ENCODE data around the gene GPC5.

The GPC5 gene

GRCh38 chr13:92807353-92807752, 1408.9 kb downstream of the GPC5 start:
- Histone ChIP-seq H2AK5ac (ENCODE audit: low read length) (no peak overlapping the region), H4K8ac (ENCODE audit: low read depth, low read length) (no peak overlapping the region), H3K79me2 (ENCODE audit: control insufficient read depth, insufficient read depth, low read length, poor library complexity) (no peaks in the 10 kb centered on the region), H3K27ac (ENCODE audit: low read depth, low read length) (no peak overlapping the region), H4K12ac (ENCODE audit: low read depth, low read length) (no peak overlapping the region), H3K4me3 (ENCODE audit: low read depth, low read length) (no peak overlapping the region), H3K79me1 (ENCODE audit: low read length) (no peaks in the 10 kb centered on the region), H3K4me1 (ENCODE audit: control insufficient read depth in 1 of 2, insufficient read depth in 2 of 2, low read length in 2 of 2) (no peaks in the 10 kb centered on the region), H3K9ac (ENCODE audit: low read length) (no peak overlapping the region), H3K4ac (ENCODE audit: low read depth, low read length) (no peak overlapping the region), H3K9me3 (ENCODE audit: insufficient read depth, low read depth, low read length) (no peaks in the 10 kb centered on the region), H4K91ac (ENCODE audit: low read depth, low read length) (no peak overlapping the region), H2AFZ (ENCODE audit: insufficient read depth, low read length, poor library complexity) (no peak overlapping the region), H3K23ac (ENCODE audit: low read length) (no peak overlapping the region), H3K14ac (ENCODE audit: low read length) (no peak overlapping the region), H3K36me3 (ENCODE audit: control insufficient read depth in 1 of 2, insufficient read depth in 2 of 2, low read length in 2 of 2) (no peaks in the 10 kb centered on the region), H3K4me2 (ENCODE audit: low read length) (no peak overlapping the region), H2BK12ac (ENCODE audit: low read length) (no peak overlapping the region), H3K27me3 (ENCODE audit: insufficient read depth, low read length) (no peaks in the 10 kb centered on the region), H2BK120ac (ENCODE audit: insufficient read depth, low read length, poor library complexity) (no peak overlapping the region), H3K18ac (ENCODE audit: low read length) (no peak overlapping the region), H2BK5ac (ENCODE audit: low read depth, low read length, poor library complexity) (no peak overlapping the region)
- no peak for DNase-seq
- no CpG with 5 or more reads among the region's 3 CpGs for WGBS (ENCODE audit: extremely low coverage, insufficient coverage, insufficient read length)

GRCh38 chr13:92807966-92808365, 1409.5 kb downstream of the GPC5 start:
- no peak overlapping the region for H3K27ac ChIP-seq (ENCODE audit: low read depth, low read length)
- no peak overlapping the region for H4K12ac ChIP-seq (ENCODE audit: low read depth, low read length)
- no peaks in the 10 kb centered on the region for H3K79me1 ChIP-seq (ENCODE audit: low read length)
- H3K4me1 ChIP-seq (ENCODE audit: control insufficient read depth in 1 of 2, insufficient read depth in 2 of 2, low read length in 2 of 2), result no peaks in the 10 kb centered on the region
- H3K36me3 ChIP-seq (ENCODE audit: control insufficient read depth in 1 of 2, insufficient read depth in 2 of 2, low read length in 2 of 2), result no peaks in the 10 kb centered on the region
- WGBS (ENCODE audit: extremely low coverage, insufficient coverage, insufficient read length), result no CpG with 5 or more reads among the region's 2 CpGs
- no peak for DNase-seq
- no peak overlapping the region for H3K4me2 ChIP-seq (ENCODE audit: low read length)
- no peak overlapping the region for H2BK5ac ChIP-seq (ENCODE audit: low read depth, low read length, poor library complexity)
- H3K4me3 ChIP-seq (ENCODE audit: low read depth, low read length), result no peak overlapping the region
- H3K79me2 ChIP-seq (ENCODE audit: control insufficient read depth, insufficient read depth, low read length, poor library complexity), result no peaks in the 10 kb centered on the region
- no peaks in the 10 kb centered on the region for H3K9me3 ChIP-seq (ENCODE audit: insufficient read depth, low read depth, low read length)
- H4K8ac ChIP-seq (ENCODE audit: low read depth, low read length), result no peak overlapping the region
- H2AK5ac ChIP-seq (ENCODE audit: low read length), result no peak overlapping the region
- no peak overlapping the region for H3K14ac ChIP-seq (ENCODE audit: low read length)
- H2AFZ ChIP-seq (ENCODE audit: insufficient read depth, low read length, poor library complexity), result no peak overlapping the region
- H3K18ac ChIP-seq (ENCODE audit: low read length), result no peak overlapping the region
- no peak overlapping the region for H4K91ac ChIP-seq (ENCODE audit: low read depth, low read length)
- H3K9ac ChIP-seq (ENCODE audit: low read length), result no peak overlapping the region
- no peak overlapping the region for H3K23ac ChIP-seq (ENCODE audit: low read length)
- no peak overlapping the region for H3K4ac ChIP-seq (ENCODE audit: low read depth, low read length)
- no peaks in the 10 kb centered on the region for H3K27me3 ChIP-seq (ENCODE audit: insufficient read depth, low read length)
- no peak overlapping the region for H2BK120ac ChIP-seq (ENCODE audit: insufficient read depth, low read length, poor library complexity)
- no peak overlapping the region for H2BK12ac ChIP-seq (ENCODE audit: low read length)

GRCh38 chr13:92821324-92821723, 1422.9 kb downstream of the GPC5 start:
- WGBS (ENCODE audit: extremely low coverage, insufficient coverage, insufficient read length), result no CpG with 5 or more reads among the region's 2 CpGs
- H2BK5ac ChIP-seq (ENCODE audit: low read depth, low read length, poor library complexity), result no peak overlapping the region

GRCh38 chr13:92823059-92823458, 1424.6 kb downstream of the GPC5 start:
- no peak overlapping the region for H3K23ac ChIP-seq (ENCODE audit: low read length)
- H2BK120ac ChIP-seq (ENCODE audit: insufficient read depth, low read length, poor library complexity), result no peak overlapping the region
- H3K79me1 ChIP-seq (ENCODE audit: low read length), result no peaks in the 10 kb centered on the region
- H3K36me3 ChIP-seq (ENCODE audit: control insufficient read depth in 1 of 2, insufficient read depth in 2 of 2, low read length in 2 of 2), result no peaks in the 10 kb centered on the region
- H3K9ac ChIP-seq (ENCODE audit: low read length), result no peak overlapping the region
- no peaks in the 10 kb centered on the region for H3K9me3 ChIP-seq (ENCODE audit: insufficient read depth, low read depth, low read length)
- H3K27ac ChIP-seq (ENCODE audit: low read depth, low read length), result no peak overlapping the region
- no peak overlapping the region for H4K91ac ChIP-seq (ENCODE audit: low read depth, low read length)
- no peak overlapping the region for H4K8ac ChIP-seq (ENCODE audit: low read depth, low read length)
- no CpG with 5 or more reads among the region's 1 CpG for WGBS (ENCODE audit: extremely low coverage, insufficient coverage, insufficient read length)
- no peak overlapping the region for H3K4me2 ChIP-seq (ENCODE audit: low read length)
- no peaks in the 10 kb centered on the region for H3K4me1 ChIP-seq (ENCODE audit: control insufficient read depth in 1 of 2, insufficient read depth in 2 of 2, low read length in 2 of 2)
- no peaks in the 10 kb centered on the region for H3K27me3 ChIP-seq (ENCODE audit: insufficient read depth, low read length)
- no peak overlapping the region for H2BK12ac ChIP-seq (ENCODE audit: low read length)
- no peak overlapping the region for H3K4ac ChIP-seq (ENCODE audit: low read depth, low read length)
- H2BK5ac ChIP-seq (ENCODE audit: low read depth, low read length, poor library complexity), result no peak overlapping the region
- H3K79me2 ChIP-seq (ENCODE audit: control insufficient read depth, insufficient read depth, low read length, poor library complexity), result no peaks in the 10 kb centered on the region
- H3K14ac ChIP-seq (ENCODE audit: low read length), result no peak overlapping the region
- H4K12ac ChIP-seq (ENCODE audit: low read depth, low read length), result no peak overlapping the region
- H2AFZ ChIP-seq (ENCODE audit: insufficient read depth, low read length, poor library complexity), result no peak overlapping the region
- no peak overlapping the region for H3K18ac ChIP-seq (ENCODE audit: low read length)
- DNase-seq, result no peak
- no peak overlapping the region for H2AK5ac ChIP-seq (ENCODE audit: low read length)
- no peak overlapping the region for H3K4me3 ChIP-seq (ENCODE audit: low read depth, low read length)

More at GRCh38 chr13:92821324-92821723, 1422.9 kb downstream of the GPC5 start:
- Histone ChIP-seq H3K14ac (ENCODE audit: low read length) (no peak overlapping the region), H3K79me2 (ENCODE audit: control insufficient read depth, insufficient read depth, low read length, poor library complexity) (no peaks in the 10 kb centered on the region), H4K12ac (ENCODE audit: low read depth, low read length) (no peak overlapping the region), H3K4me3 (ENCODE audit: low read depth, low read length) (no peak overlapping the region), H3K18ac (ENCODE audit: low read length) (no peak overlapping the region), H3K4me1 (ENCODE audit: control insufficient read depth in 1 of 2, insufficient read depth in 2 of 2, low read length in 2 of 2) (no peaks in the 10 kb centered on the region), H3K9ac (ENCODE audit: low read length) (no peak overlapping the region), H2AFZ (ENCODE audit: insufficient read depth, low read length, poor library complexity) (no peak overlapping the region), H2AK5ac (ENCODE audit: low read length) (no peak overlapping the region), H3K4ac (ENCODE audit: low read depth, low read length) (no peak overlapping the region), H3K23ac (ENCODE audit: low read length) (no peak overlapping the region), H3K27ac (ENCODE audit: low read depth, low read length) (no peak overlapping the region), H3K9me3 (ENCODE audit: insufficient read depth, low read depth, low read length) (no peaks in the 10 kb centered on the region), H3K79me1 (ENCODE audit: low read length) (no peaks in the 10 kb centered on the region), H3K4me2 (ENCODE audit: low read length) (no peak overlapping the region), H4K91ac (ENCODE audit: low read depth, low read length) (no peak overlapping the region), H2BK120ac (ENCODE audit: insufficient read depth, low read length, poor library complexity) (no peak overlapping the region), H3K27me3 (ENCODE audit: insufficient read depth, low read length) (no peaks in the 10 kb centered on the region), H2BK12ac (ENCODE audit: low read length) (no peak overlapping the region), H3K36me3 (ENCODE audit: control insufficient read depth in 1 of 2, insufficient read depth in 2 of 2, low read length in 2 of 2) (no peaks in the 10 kb centered on the region), H4K8ac (ENCODE audit: low read depth, low read length) (no peak overlapping the region)
- DNase-seq, result no peak
